HFFc6 (cell line): ENCODE data around the gene EPHB3. TPM values are rescaled to one million over a fixed set of nuclear protein-coding genes. Genes with fewer than 3 reads are reported as not detected.

Source experiments
- DNase-seq: peaks from one replicate; pipeline ENCODE4 v3.0.0-alpha.2; 2018
- H3K27ac Mint-ChIP-seq: 2 replicates; pipeline ENCODE4 v1.8.0; 2020; ENCODE audit warnings: mild to moderate bottlenecking, mixed read lengths
- H3K27me3 Mint-ChIP-seq: 2 replicates; pipeline ENCODE4 v1.8.0; 2021; ENCODE audit warnings: mild to moderate bottlenecking, moderate library complexity, mixed read lengths; ENCODE audit not compliant: insufficient read depth
- H3K36me3 Mint-ChIP-seq: 2 replicates; pipeline ENCODE4 v1.8.0; 2021; ENCODE audit warnings: low read depth, mixed read lengths
- H3K4me1 Mint-ChIP-seq: 2 replicates; pipeline ENCODE4 v1.8.0; 2020; ENCODE audit warnings: low read depth, mixed read lengths
- H3K4me3 Mint-ChIP-seq: 2 replicates; pipeline ENCODE4 v1.8.0; 2020; ENCODE audit warnings: mild to moderate bottlenecking, moderate library complexity, mixed read lengths
- H3K9me3 Mint-ChIP-seq: 2 replicates; pipeline ENCODE4 v1.8.0; 2020; ENCODE audit warnings: mild to moderate bottlenecking, mixed read lengths
- CTCF ChIP-seq: fragments of 200-600 bp; sonication (generic); IDR thresholded peaks from 2 replicates; pipeline ENCODE4 v1.5.0; 2021; ENCODE audit warnings: antibody characterized with exemption, mild to moderate bottlenecking
- total RNA-seq, 6 experiments: library from RNA; stranded (reverse); fragmentation: NEBNext Ultra II Directional; extraction: Animal tissue kit (Norgen Biotek cat#: 25700); gene quantifications; 2 replicates in 1 of 6; 3 replicates in 5 of 6; pipeline ENCODE4 v1.2.3, GENCODE V29; 2021

The EPHB3 gene
- total RNA-seq, 6 experiments from 2014 or later, result 3.0 to 6.6 (median 3.6) TPM

- Mint-ChIP-seq H3K4me1 (peaks cover 10% of the 10 kb centered on the region), H3K36me3 (no peaks in the 10 kb centered on the region), H3K27ac (no peak overlapping the region), H3K9me3 (no peaks in the 10 kb centered on the region), H3K27me3 (peaks cover 41% of the 10 kb centered on the region), H3K4me3 (no peak overlapping the region)
- no peak for TF ChIP-seq CTCF
- DNase-seq, result no peak
These were observed 4.1 kb upstream of the EPHB3 start for GRCh38 chr3:184557348-184557950.

GRCh38 chr3:184558726-184559125, 2.9 kb upstream of the EPHB3 start:
- Mint-ChIP-seq H3K9me3 (no peaks in the 10 kb centered on the region), H3K4me1 (peaks cover 19% of the 10 kb centered on the region), H3K4me3 (no peak overlapping the region), H3K27ac (no peak overlapping the region), H3K27me3 (peaks cover 28% of the 10 kb centered on the region), H3K36me3 (no peaks in the 10 kb centered on the region)
- TF ChIP-seq CTCF, result no peak
- no peak for DNase-seq

GRCh38 chr3:184559336-184559735, 2.2 kb upstream of the EPHB3 start:
- no peak for DNase-seq
- no peak for TF ChIP-seq CTCF
- Mint-ChIP-seq H3K27me3 (peaks cover 24% of the 10 kb centered on the region), H3K36me3 (no peaks in the 10 kb centered on the region), H3K9me3 (no peaks in the 10 kb centered on the region), H3K4me3 (no peak overlapping the region), H3K27ac (no peak overlapping the region), H3K4me1 (peaks cover 25% of the 10 kb centered on the region)

GRCh38 chr3:184560531-184560930, 1.1 kb upstream of the EPHB3 start:
- TF ChIP-seq CTCF, result no peak
- peaks cover 24% of the 10 kb centered on the region for H3K27me3 Mint-ChIP-seq

GRCh38 chr3:184561913-184562877, 610 bp downstream of the EPHB3 start:
- Mint-ChIP-seq H3K36me3 (no peaks in the 10 kb centered on the region), H3K4me3 (peak overlapping the region; percentile 87), H3K27me3 (peaks cover 18% of the 10 kb centered on the region), H3K27ac (no peak overlapping the region), H3K9me3 (no peaks in the 10 kb centered on the region), H3K4me1 (peaks cover 54% of the 10 kb centered on the region)
- no peak for DNase-seq
- TF ChIP-seq CTCF, result no peak

More at GRCh38 chr3:184560531-184560930, 1.1 kb upstream of the EPHB3 start:
- Mint-ChIP-seq H3K36me3 (no peaks in the 10 kb centered on the region), H3K4me3 (peak overlapping the region; percentile 71), H3K27ac (no peak overlapping the region), H3K4me1 (peaks cover 37% of the 10 kb centered on the region), H3K9me3 (no peaks in the 10 kb centered on the region)
- DNase-seq, result no peak
